Gastrocnemius medialis (tissue), 4 donors: Measurements from ENCODE around the gene NUBPL. TPM values are rescaled to one million over a fixed set of nuclear protein-coding genes. Genes with fewer than 3 reads are reported as not detected.

Experiments
- ATAC-seq, 2 donors: fragments of 150-250 bp; one replicate each; pipeline ENCODE4 v1.9.1; 2016
- DNase-seq, 2 donors: peaks; one replicate each; pipeline ENCODE4 v3.0.0-alpha.2; 2019
- H3K27ac ChIP-seq, 4 donors: fragments of 200-600 bp; sonication (generic); 1 replicate in 1 of 4; 2 replicates in 3 of 4; pipeline ENCODE4 v1.5.1; 2016 to 2018; ENCODE audit warnings: mild to moderate bottlenecking in 2 of 4, moderate library complexity in 1 of 4
- H3K27me3 ChIP-seq, 3 donors: fragments of 200-600 bp; sonication (generic) in 2 of 3; 1 replicate in 1 of 3; 2 replicates in 2 of 3; pipeline versions ENCODE4 v1.5.1 to v1.6.0; 2016 to 2019; ENCODE audit warnings: mild to moderate bottlenecking in 1 of 3, moderate library complexity in 1 of 3
- H3K36me3 ChIP-seq, 2 donors: fragments of 200-600 bp; sonication (generic) in 1 of 2; one replicate each; pipeline ENCODE4 v1.5.1; 2017 to 2018
- H3K4me1 ChIP-seq, 2 donors: fragments of 200-600 bp; sonication (generic) in 1 of 2; one replicate each; pipeline ENCODE4 v1.5.1; 2016 to 2017; ENCODE audit warnings: mild to moderate bottlenecking in 2 of 2
- H3K4me3 ChIP-seq, 4 donors: fragments of 200-600 bp; sonication (generic) in 3 of 4; 1 replicate in 1 of 4; 2 replicates in 3 of 4; pipeline ENCODE4 v1.5.1; 2016 to 2019; ENCODE audit warnings: mild to moderate bottlenecking in 2 of 4
- H3K9me3 ChIP-seq, 3 donors: fragments of 200-600 bp; sonication (generic) in 2 of 3; 1 replicate in 1 of 3; 2 replicates in 2 of 3; pipeline ENCODE4 v1.5.1; 2016 to 2019
- POLR2A ChIP-seq, 2 donors: fragments of 450-650 bp; IDR thresholded peaks; one replicate each; pipeline ENCODE4 v1.6.1; 2017; ENCODE audit warnings: antibody characterized with exemption in 2 of 2, mild to moderate bottlenecking in 2 of 2, moderate library complexity in 2 of 2
- in situ Hi-C, 4 donors: fragments of 200-750 bp; cut with MboI; loops; one replicate each; pipeline versions ENCODE4 v1.15.0 to v1.8.0; 2017; ENCODE audit warnings: low sequenced_read_pairs in 4 of 4
- intact Hi-C: fragments of 100-400 bp; cut with DNase I; formaldehyde crosslinking; loops from one replicate; pipeline ENCODE4 v1.15.1; 2023; ENCODE audit warnings: low total_unique reads
- total RNA-seq, 4 donors: library from RNA; depleted of rRNA; stranded (reverse); fragments of >200 nt; gene quantifications; one replicate each; pipeline versions ENCODE4 v1.1.0 to v1.2.3, GENCODE V29; 2016
- TF ChIP-seq, protein P1 (sequence below), 5 experiments: fragments of 450-650 bp in 3 of 5; fragments of 200-600 bp in 2 of 5; sonication (generic) in 2 of 5; IDR thresholded peaks in 4 of 5; conservative IDR thresholded peaks in 1 of 5; 1 replicate in 4 of 5; 2 replicates in 1 of 5; pipeline ENCODE4 v1.5.1; 2016 to 2019; ENCODE audit warnings: antibody characterized with exemption in 5 of 5, mild to moderate bottlenecking in 3 of 5, moderate library complexity in 3 of 5

The NUBPL gene
- total RNA-seq, 4 donors from 2014 or later, result 4.5 to 12.3 (median 7.7) TPM

DNA sequence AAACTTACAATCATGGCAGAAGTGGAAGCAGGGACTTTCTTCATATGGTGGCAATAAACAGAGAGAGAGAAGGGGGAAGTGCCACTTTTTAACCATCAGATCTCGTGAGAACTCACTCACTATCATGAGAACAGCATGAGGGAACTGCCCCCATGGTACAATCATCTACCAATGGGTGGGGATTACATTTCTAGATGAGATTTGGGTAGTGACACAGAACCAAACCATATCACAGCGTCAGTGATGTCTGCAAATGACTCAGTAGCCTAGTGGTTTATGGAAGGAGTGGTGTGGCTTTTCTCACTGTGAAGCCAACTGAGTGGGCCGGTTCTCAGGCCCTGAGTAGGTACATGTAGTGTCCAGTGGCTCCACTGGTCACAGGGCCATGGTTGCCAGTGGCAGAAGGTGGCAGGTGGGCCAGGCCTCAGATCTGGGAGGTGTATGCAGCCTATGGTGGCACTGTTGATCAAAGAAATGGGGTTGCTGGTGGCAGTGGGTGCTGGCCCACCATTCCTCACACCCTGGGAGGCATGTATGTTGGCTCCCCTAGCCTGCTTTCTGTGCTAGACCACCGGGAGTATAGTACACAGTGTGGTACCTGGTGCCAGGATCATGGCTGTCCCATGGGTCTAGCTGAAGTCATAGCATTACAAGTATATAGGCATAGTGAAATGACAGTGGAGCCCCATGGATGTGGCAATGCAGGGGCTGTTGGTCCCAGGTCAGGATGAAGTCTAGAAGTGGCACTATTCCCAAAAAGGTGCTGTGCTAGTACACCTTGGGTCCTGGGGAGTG lies 191.9 kb downstream of the NUBPL start:
- in situ Hi-C loops, result no loop called here
- no peak overlapping the region for H3K27ac ChIP-seq
- TF ChIP-seq POLR2A (IDR thresholded peaks at IDR 0.05), result no peak
- TF ChIP-seq, protein P1, sequence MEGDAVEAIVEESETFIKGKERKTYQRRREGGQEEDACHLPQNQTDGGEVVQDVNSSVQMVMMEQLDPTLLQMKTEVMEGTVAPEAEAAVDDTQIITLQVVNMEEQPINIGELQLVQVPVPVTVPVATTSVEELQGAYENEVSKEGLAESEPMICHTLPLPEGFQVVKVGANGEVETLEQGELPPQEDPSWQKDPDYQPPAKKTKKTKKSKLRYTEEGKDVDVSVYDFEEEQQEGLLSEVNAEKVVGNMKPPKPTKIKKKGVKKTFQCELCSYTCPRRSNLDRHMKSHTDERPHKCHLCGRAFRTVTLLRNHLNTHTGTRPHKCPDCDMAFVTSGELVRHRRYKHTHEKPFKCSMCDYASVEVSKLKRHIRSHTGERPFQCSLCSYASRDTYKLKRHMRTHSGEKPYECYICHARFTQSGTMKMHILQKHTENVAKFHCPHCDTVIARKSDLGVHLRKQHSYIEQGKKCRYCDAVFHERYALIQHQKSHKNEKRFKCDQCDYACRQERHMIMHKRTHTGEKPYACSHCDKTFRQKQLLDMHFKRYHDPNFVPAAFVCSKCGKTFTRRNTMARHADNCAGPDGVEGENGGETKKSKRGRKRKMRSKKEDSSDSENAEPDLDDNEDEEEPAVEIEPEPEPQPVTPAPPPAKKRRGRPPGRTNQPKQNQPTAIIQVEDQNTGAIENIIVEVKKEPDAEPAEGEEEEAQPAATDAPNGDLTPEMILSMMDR (IDR thresholded peaks at IDR 0.05 in 4 of 5, conservative IDR thresholded peaks at IDR 0.05 in 1 of 5), result no peak
- ATAC-seq, result no peak
- no peaks in the 10 kb centered on the region for H3K27me3 ChIP-seq
- H3K4me3 ChIP-seq, result no peak overlapping the region
- no peak for DNase-seq
- intact Hi-C loops, result no loop called here
- peaks cover 0 to 4% (median 0%) of the 10 kb centered on the region in 3 donors for H3K9me3 ChIP-seq
- H3K36me3 ChIP-seq, result no peaks in the 10 kb centered on the region
- no peaks in the 10 kb centered on the region for H3K4me1 ChIP-seq

GRCh38 chr14:31758941-31759340 lies 197.7 kb downstream of the NUBPL start:
- in situ Hi-C loops (no loop called here), intact Hi-C loops (no loop called here)
- TF ChIP-seq, protein P1 (IDR thresholded peaks at IDR 0.05 in 4 of 5, conservative IDR thresholded peaks at IDR 0.05 in 1 of 5), result no peak
- TF ChIP-seq POLR2A (IDR thresholded peaks at IDR 0.05), result no peak
- DNase-seq (no peak), ATAC-seq (no peak)
- no peaks in the 10 kb centered on the region for H3K4me1 ChIP-seq
- no peaks in the 10 kb centered on the region for H3K36me3 ChIP-seq
- no peak overlapping the region for H3K27ac ChIP-seq
- no peaks in the 10 kb centered on the region for H3K9me3 ChIP-seq
- no peaks in the 10 kb centered on the region for H3K27me3 ChIP-seq
- H3K4me3 ChIP-seq, result no peak overlapping the region

- Histone ChIP-seq H3K4me1 (no peaks in the 10 kb centered on the region), H3K36me3 (no peaks in the 10 kb centered on the region), H3K27ac (no peak overlapping the region), H3K27me3 (no peaks in the 10 kb centered on the region), H3K4me3 (no peak overlapping the region), H3K9me3 (no peaks in the 10 kb centered on the region)
- intact Hi-C loops (no loop called here), in situ Hi-C loops (no loop called here)
- ATAC-seq, result no peak
- no peak for TF ChIP-seq POLR2A (IDR thresholded peaks at IDR 0.05)
- TF ChIP-seq, protein P1 (IDR thresholded peaks at IDR 0.05 in 4 of 5, conservative IDR thresholded peaks at IDR 0.05 in 1 of 5), result no peak
- no peak for DNase-seq
These were observed 199.1 kb downstream of the NUBPL start for GRCh38 chr14:31760277-31760676.

DNA sequence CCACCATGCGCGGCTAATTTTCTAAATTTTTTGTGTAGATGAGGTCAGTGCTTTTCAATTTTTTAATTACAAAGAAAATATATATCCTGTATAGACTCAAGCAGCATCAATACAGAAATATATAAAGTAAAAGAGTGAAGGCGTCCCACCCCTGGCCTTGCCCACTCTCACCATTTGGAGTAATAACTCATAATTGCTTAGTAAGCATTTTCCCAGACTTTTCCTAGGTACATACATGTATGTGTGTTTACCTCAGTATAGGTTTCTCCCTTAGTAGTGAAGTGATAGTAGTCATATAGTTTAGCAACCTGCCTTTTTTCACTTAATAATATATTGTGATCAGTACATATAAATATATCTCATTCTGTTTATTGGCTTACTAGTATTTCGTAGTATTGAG lies 200.1 kb downstream of the NUBPL start:
- no peaks in the 10 kb centered on the region for H3K4me1 ChIP-seq
- ATAC-seq (no peak), DNase-seq (no peak)
- intact Hi-C loops (no loop called here), in situ Hi-C loops (no loop called here)
- TF ChIP-seq, protein P1 (IDR thresholded peaks at IDR 0.05 in 4 of 5, conservative IDR thresholded peaks at IDR 0.05 in 1 of 5), result no peak
- no peak for TF ChIP-seq POLR2A (IDR thresholded peaks at IDR 0.05)
- no peak overlapping the region for H3K27ac ChIP-seq
- no peaks in the 10 kb centered on the region for H3K27me3 ChIP-seq
- H3K36me3 ChIP-seq, result no peaks in the 10 kb centered on the region
- no peaks in the 10 kb centered on the region for H3K9me3 ChIP-seq
- no peak overlapping the region for H3K4me3 ChIP-seq
